Measurements from ENCODE around the gene MTERF4.

The MTERF4 gene

DNA sequence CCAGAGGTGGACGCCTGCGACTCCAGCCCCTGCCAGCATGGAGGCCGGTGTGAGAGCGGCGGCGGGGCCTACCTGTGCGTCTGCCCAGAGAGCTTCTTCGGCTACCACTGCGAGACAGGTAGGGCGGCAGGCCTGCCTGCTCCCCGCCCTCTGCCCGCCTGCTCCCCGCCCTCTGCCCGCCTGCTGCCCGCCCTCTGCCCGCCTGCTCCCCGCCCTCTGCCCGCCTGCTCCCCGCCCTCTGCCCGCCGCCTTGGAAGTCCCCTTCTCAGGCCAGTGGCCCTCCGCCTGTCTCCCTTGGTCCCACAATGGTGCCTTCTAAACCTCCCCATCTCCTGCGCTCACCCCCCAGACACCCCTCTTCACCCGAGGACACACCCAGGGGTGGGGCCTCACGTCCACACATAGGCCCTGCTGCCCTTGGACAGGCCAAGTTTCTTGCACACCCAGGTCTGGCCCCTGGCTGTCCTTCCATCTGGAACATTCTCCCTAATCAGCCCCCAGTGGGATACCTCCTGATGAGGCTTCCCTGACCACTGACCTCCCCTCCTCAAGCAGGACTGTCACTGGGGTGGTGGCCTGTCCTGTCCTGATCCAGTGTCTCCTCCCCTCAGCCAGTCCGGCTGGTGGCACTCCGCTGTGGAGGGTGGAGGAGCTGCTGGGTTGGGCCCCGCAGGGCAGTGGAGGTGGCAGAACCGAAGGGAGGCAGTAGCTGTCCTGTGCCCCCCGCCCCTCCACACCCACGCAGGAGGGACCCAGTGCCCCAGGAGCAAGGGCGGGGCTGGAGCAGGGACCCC, 37.9 kb downstream of the MTERF4 start:
- peaks cover 8% of the 10 kb centered on the region for H3K4me1 ChIP-seq (ENCODE audit: control insufficient read depth, insufficient read depth, low read depth, low read length)
- no peak overlapping the region for H3K9ac ChIP-seq (ENCODE audit: low read length)
- no peak overlapping the region for H2BK120ac ChIP-seq (ENCODE audit: low read depth, low read length)
- H3K9me3 ChIP-seq (ENCODE audit: control insufficient read depth, low read length) = no peaks in the 10 kb centered on the region
- peak overlapping the region in 1 of 2 experiments; percentile 30 for H2BK12ac ChIP-seq (ENCODE audit: low read length in 2 of 2)
- H2AFZ ChIP-seq (ENCODE audit: low read depth, low read length) = no peak overlapping the region
- peak overlapping the region in 1 of 2 experiments; percentile 59 for H3K14ac ChIP-seq (ENCODE audit: low read length in 2 of 2)
- H2AK5ac ChIP-seq (ENCODE audit: low read length, severe bottlenecking) = no peak overlapping the region
- no peak overlapping the region for H3K4me3 ChIP-seq (ENCODE audit: insufficient read depth in 1 of 2, low read depth in 1 of 2, low read length in 2 of 2)
- H3K27me3 ChIP-seq (ENCODE audit: control insufficient read depth in 1 of 2, insufficient read depth in 1 of 2, low read length in 2 of 2) = peaks cover 0 to 37% of the 10 kb centered on the region in 2 experiments
- H3K27ac ChIP-seq (ENCODE audit: low read length, poor library complexity, severe bottlenecking) = no peak overlapping the region
- no peak for DNase-seq
- H3K23ac ChIP-seq (ENCODE audit: low read length in 2 of 2) = no peak overlapping the region
- no peaks in the 10 kb centered on the region for H3K79me1 ChIP-seq (replicated peaks; ENCODE audit: low read length, poor library complexity, severe bottlenecking)
- H3K4ac ChIP-seq (ENCODE audit: low read depth in 1 of 2, low read length in 2 of 2) = no peak overlapping the region
- H3K4me2 ChIP-seq (ENCODE audit: low read length, poor library complexity, severe bottlenecking) = no peak overlapping the region
- H2BK5ac ChIP-seq (ENCODE audit: low read depth, low read length, poor library complexity, severe bottlenecking) = no peak overlapping the region
- peaks cover 0 to 92% of the 10 kb centered on the region in 2 experiments for H3K36me3 ChIP-seq (ENCODE audit: control insufficient read depth in 1 of 2, insufficient read depth in 2 of 2, low read depth in 1 of 2, low read length in 2 of 2)
- WGBS = 37% methylated on average over 31 of the region's 32 CpGs
- H3K18ac ChIP-seq (ENCODE audit: low read depth in 1 of 2, low read length in 2 of 2) = peak overlapping the region in 1 of 2 experiments; percentile 43
- H4K8ac ChIP-seq (ENCODE audit: low read length) = no peak overlapping the region
- no peak overlapping the region for H2BK15ac ChIP-seq (ENCODE audit: low read depth, poor library complexity, severe bottlenecking)
- no peak overlapping the region for H4K91ac ChIP-seq (ENCODE audit: low read length)

DNA sequence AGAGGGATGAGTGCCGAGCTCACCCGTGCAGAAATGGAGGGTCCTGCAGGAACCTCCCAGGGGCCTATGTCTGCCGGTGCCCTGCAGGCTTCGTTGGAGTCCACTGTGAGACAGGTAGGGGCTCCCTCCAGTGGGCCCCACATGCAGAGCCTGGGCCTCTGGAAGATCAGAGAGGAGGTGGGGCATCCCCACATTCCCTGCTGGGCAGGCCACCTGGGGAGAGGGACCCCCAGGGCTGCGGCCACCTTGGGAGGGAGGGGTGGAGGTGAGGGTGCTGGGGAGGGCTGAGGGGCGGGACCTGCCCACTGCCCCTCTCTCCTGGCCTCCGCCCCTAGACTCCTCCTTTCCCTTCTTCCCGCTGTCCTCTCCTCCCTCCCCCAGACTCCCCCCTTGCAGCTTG, 38.5 kb downstream of the MTERF4 start:
- no peak overlapping the region for H3K4me3 ChIP-seq (ENCODE audit: insufficient read depth in 1 of 2, low read depth in 1 of 2, low read length in 2 of 2)
- no peak overlapping the region for H2BK120ac ChIP-seq (ENCODE audit: low read depth, low read length)
- H4K91ac ChIP-seq (ENCODE audit: low read length) = no peak overlapping the region
- no peaks in the 10 kb centered on the region for H3K79me1 ChIP-seq (replicated peaks; ENCODE audit: low read length, poor library complexity, severe bottlenecking)
- H2BK12ac ChIP-seq (ENCODE audit: low read length in 2 of 2) = no peak overlapping the region
- H3K27ac ChIP-seq (ENCODE audit: low read length, poor library complexity, severe bottlenecking) = no peak overlapping the region
- peaks cover 0 to 91% of the 10 kb centered on the region in 2 experiments for H3K36me3 ChIP-seq (ENCODE audit: control insufficient read depth in 1 of 2, insufficient read depth in 2 of 2, low read depth in 1 of 2, low read length in 2 of 2)
- no peak overlapping the region for H3K23ac ChIP-seq (ENCODE audit: low read length in 2 of 2)
- peaks cover 0 to 34% of the 10 kb centered on the region in 2 experiments for H3K27me3 ChIP-seq (ENCODE audit: control insufficient read depth in 1 of 2, insufficient read depth in 1 of 2, low read length in 2 of 2)
- H3K18ac ChIP-seq (ENCODE audit: low read depth in 1 of 2, low read length in 2 of 2) = no peak overlapping the region
- H2BK15ac ChIP-seq (ENCODE audit: low read depth, poor library complexity, severe bottlenecking) = no peak overlapping the region
- H3K4ac ChIP-seq (ENCODE audit: low read depth in 1 of 2, low read length in 2 of 2) = no peak overlapping the region
- WGBS = 50% methylated on average over 4 of the region's 8 CpGs
- no peak overlapping the region for H3K4me2 ChIP-seq (ENCODE audit: low read length, poor library complexity, severe bottlenecking)
- no peak for DNase-seq
- no peak overlapping the region for H3K14ac ChIP-seq (ENCODE audit: low read length in 2 of 2)
- no peak overlapping the region for H2AK5ac ChIP-seq (ENCODE audit: low read length, severe bottlenecking)
- H3K9ac ChIP-seq (ENCODE audit: low read length) = no peak overlapping the region
- H3K9me3 ChIP-seq (ENCODE audit: control insufficient read depth, low read length) = no peaks in the 10 kb centered on the region
- no peak overlapping the region for H2AFZ ChIP-seq (ENCODE audit: low read depth, low read length)
- no peak overlapping the region for H2BK5ac ChIP-seq (ENCODE audit: low read depth, low read length, poor library complexity, severe bottlenecking)
- H4K8ac ChIP-seq (ENCODE audit: low read length) = no peak overlapping the region
- H3K4me1 ChIP-seq (ENCODE audit: control insufficient read depth, insufficient read depth, low read depth, low read length) = peaks cover 8% of the 10 kb centered on the region

DNA sequence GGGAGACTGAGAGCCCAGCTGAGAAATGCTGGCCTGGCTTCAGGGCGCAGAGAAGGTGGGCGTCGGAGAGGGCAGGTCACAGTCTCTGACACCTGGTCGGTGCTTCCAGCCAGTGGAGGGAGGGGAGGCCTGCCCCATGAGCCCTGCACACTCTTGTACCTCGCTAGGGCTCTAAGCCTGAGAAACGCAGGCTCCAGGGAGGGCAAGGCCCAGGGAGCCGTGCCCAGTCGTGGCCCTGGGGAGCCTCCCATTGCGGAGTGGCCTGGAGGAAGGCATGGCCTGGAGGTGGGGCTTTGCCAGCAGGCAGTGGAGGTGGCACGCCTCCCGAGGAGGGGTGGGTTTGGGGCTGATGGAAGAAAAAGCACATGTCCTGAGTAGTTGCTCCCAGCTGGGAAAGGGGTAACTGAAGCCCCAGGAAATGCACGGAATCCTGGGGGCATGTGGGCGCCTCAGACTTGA, 39.0 kb downstream of the MTERF4 start:
- Histone ChIP-seq H3K9me3 (ENCODE audit: control insufficient read depth, low read length) (no peaks in the 10 kb centered on the region), H2BK120ac (ENCODE audit: low read depth, low read length) (no peak overlapping the region), H3K18ac (ENCODE audit: low read depth in 1 of 2, low read length in 2 of 2) (no peak overlapping the region), H4K8ac (ENCODE audit: low read length) (no peak overlapping the region), H3K23ac (ENCODE audit: low read length in 2 of 2) (no peak overlapping the region), H3K4me3 (ENCODE audit: insufficient read depth in 1 of 2, low read depth in 1 of 2, low read length in 2 of 2) (no peak overlapping the region), H3K27ac (ENCODE audit: low read length, poor library complexity, severe bottlenecking) (no peak overlapping the region), H3K9ac (ENCODE audit: low read length) (no peak overlapping the region), H2AFZ (ENCODE audit: low read depth, low read length) (no peak overlapping the region), H4K91ac (ENCODE audit: low read length) (no peak overlapping the region), H3K14ac (ENCODE audit: low read length in 2 of 2) (no peak overlapping the region), H3K36me3 (ENCODE audit: control insufficient read depth in 1 of 2, insufficient read depth in 2 of 2, low read depth in 1 of 2, low read length in 2 of 2) (peaks cover 0 to 90% of the 10 kb centered on the region in 2 experiments), H2BK15ac (ENCODE audit: low read depth, poor library complexity, severe bottlenecking) (no peak overlapping the region), H2BK5ac (ENCODE audit: low read depth, low read length, poor library complexity, severe bottlenecking) (no peak overlapping the region), H3K79me1 (replicated peaks; ENCODE audit: low read length, poor library complexity, severe bottlenecking) (no peaks in the 10 kb centered on the region), H3K4ac (ENCODE audit: low read depth in 1 of 2, low read length in 2 of 2) (no peak overlapping the region), H3K27me3 (ENCODE audit: control insufficient read depth in 1 of 2, insufficient read depth in 1 of 2, low read length in 2 of 2) (peaks cover 0 to 31% of the 10 kb centered on the region in 2 experiments), H3K4me2 (ENCODE audit: low read length, poor library complexity, severe bottlenecking) (no peak overlapping the region), H2AK5ac (ENCODE audit: low read length, severe bottlenecking) (no peak overlapping the region), H3K4me1 (ENCODE audit: control insufficient read depth, insufficient read depth, low read depth, low read length) (peaks cover 8% of the 10 kb centered on the region), H2BK12ac (ENCODE audit: low read length in 2 of 2) (no peak overlapping the region)
- WGBS = 71% methylated on average over 13 of the region's 13 CpGs
- DNase-seq = no peak

DNA sequence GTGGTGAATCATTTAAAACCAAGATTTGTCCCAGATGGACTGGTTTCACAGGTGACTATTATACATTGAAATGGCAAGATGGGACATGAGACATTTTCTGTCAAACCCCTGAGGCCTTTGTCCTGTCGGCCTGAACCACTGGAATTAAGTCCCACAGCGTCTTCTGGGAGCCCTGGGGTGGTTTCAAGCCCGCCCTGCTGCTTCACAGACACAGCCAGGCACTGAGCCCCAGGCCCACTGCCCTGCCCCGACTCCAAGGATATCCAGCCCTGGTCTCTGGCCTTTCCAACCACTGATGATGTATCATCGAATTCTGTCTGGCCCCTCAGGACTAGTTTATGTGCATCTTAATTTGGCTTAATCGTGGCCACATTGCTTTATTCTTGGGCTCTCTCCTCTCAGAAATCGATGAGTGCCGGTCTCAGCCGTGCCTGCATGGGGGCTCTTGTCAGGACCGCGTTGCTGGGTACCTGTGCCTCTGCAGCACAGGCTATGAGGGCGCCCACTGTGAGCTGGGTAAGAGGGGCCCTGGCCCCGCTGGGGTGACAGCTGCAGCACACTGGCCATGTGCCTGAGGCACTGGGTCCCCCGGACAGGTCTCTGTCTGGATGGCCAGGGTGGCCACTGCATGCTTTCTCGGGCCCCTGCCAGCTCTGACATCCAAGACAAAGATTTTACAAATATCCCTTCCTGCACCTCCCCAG, 39.5 kb downstream of the MTERF4 start:
- H2BK12ac ChIP-seq (ENCODE audit: low read length in 2 of 2) = no peak overlapping the region
- H3K27ac ChIP-seq (ENCODE audit: low read length, poor library complexity, severe bottlenecking) = no peak overlapping the region
- no peak overlapping the region for H2BK5ac ChIP-seq (ENCODE audit: low read depth, low read length, poor library complexity, severe bottlenecking)
- peaks cover 8% of the 10 kb centered on the region for H3K4me1 ChIP-seq (ENCODE audit: control insufficient read depth, insufficient read depth, low read depth, low read length)
- H3K14ac ChIP-seq (ENCODE audit: low read length in 2 of 2) = no peak overlapping the region
- H3K18ac ChIP-seq (ENCODE audit: low read depth in 1 of 2, low read length in 2 of 2) = no peak overlapping the region
- no peak overlapping the region for H4K8ac ChIP-seq (ENCODE audit: low read length)
- H3K4me3 ChIP-seq (ENCODE audit: insufficient read depth in 1 of 2, low read depth in 1 of 2, low read length in 2 of 2) = no peak overlapping the region
- no peak overlapping the region for H3K4ac ChIP-seq (ENCODE audit: low read depth in 1 of 2, low read length in 2 of 2)
- DNase-seq = no peak
- peaks cover 0 to 29% of the 10 kb centered on the region in 2 experiments for H3K27me3 ChIP-seq (ENCODE audit: control insufficient read depth in 1 of 2, insufficient read depth in 1 of 2, low read length in 2 of 2)
- H4K91ac ChIP-seq (ENCODE audit: low read length) = no peak overlapping the region
- no peak overlapping the region for H3K9ac ChIP-seq (ENCODE audit: low read length)
- H3K4me2 ChIP-seq (ENCODE audit: low read length, poor library complexity, severe bottlenecking) = no peak overlapping the region
- peaks cover 0 to 90% of the 10 kb centered on the region in 2 experiments for H3K36me3 ChIP-seq (ENCODE audit: control insufficient read depth in 1 of 2, insufficient read depth in 2 of 2, low read depth in 1 of 2, low read length in 2 of 2)
- no peak overlapping the region for H2AK5ac ChIP-seq (ENCODE audit: low read length, severe bottlenecking)
- WGBS = 76% methylated on average over 15 of the region's 15 CpGs
- H2BK15ac ChIP-seq (ENCODE audit: low read depth, poor library complexity, severe bottlenecking) = no peak overlapping the region
- H3K9me3 ChIP-seq (ENCODE audit: control insufficient read depth, low read length) = no peaks in the 10 kb centered on the region
- no peak overlapping the region for H2AFZ ChIP-seq (ENCODE audit: low read depth, low read length)
- H2BK120ac ChIP-seq (ENCODE audit: low read depth, low read length) = no peak overlapping the region
- no peaks in the 10 kb centered on the region for H3K79me1 ChIP-seq (replicated peaks; ENCODE audit: low read length, poor library complexity, severe bottlenecking)
- no peak overlapping the region for H3K23ac ChIP-seq (ENCODE audit: low read length in 2 of 2)

Data from mesenchymal stem cell (in vitro differentiated cells and primary cell).